ENCODE measurements around the gene SLC25A20.
"Not testable (repeated sequence)": the region's sequence is repeated elsewhere in the genome, so short reads cannot be mapped to it uniquely, and the experiment has no call there.

SLC25A20 gene

GRCh38 chr3:48837163-48837562 is 61.5 kb downstream of the SLC25A20 start:
- no peak for DNase-seq

DNA sequence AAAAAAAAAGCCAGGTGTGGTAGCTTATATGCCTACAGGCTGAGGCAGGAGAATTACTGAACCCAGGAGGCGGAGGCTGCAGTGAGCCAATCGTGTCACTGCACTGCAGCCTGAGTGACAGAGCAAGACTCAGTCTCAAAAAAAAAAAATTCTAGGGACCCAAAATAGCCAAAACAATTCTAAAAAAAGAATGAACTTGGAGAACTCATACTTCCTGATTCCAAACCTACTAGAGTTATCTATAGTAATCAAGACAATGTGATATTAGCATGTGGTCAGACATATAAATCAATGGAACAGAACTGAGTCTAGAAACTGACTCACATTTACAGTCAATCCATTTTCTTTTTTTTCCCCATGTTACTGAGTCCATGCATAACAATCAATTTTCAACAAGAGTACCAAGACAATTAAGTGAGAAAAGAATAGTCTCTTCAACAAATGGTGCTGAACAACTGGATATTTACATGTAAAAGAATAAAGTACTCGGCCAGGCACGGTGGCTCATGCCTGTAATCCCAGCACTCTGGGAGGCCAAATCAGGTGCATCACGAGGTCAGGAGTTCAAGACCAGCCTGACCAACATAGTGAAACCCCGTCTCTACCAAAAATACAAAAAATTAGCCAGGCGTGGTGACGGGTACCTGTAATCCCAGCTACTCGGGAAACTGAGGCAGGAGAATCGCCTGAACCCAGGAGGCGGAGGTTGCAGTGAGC is 62.9 kb downstream of the SLC25A20 start:
- no peak for DNase-seq

DNA sequence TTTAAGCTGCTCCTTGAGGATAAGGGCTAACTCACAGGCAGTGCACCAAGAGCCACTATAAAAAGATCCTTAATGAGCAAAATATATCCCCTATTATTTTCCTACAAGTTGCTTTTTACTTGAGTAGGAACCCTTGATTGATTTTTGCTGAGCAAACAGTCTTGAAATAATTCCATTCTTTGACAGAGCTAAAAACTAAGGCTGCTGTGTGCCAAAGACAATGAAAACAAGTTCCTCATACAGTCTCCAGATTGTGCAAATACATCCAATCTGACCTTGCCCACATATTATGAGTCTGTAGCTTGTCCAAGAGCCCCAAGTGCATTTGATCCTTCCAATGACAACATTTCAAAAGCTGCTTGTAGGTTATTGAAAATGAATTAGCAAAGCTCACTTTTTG is 66.0 kb downstream of the SLC25A20 start:
- no peak for DNase-seq

DNA sequence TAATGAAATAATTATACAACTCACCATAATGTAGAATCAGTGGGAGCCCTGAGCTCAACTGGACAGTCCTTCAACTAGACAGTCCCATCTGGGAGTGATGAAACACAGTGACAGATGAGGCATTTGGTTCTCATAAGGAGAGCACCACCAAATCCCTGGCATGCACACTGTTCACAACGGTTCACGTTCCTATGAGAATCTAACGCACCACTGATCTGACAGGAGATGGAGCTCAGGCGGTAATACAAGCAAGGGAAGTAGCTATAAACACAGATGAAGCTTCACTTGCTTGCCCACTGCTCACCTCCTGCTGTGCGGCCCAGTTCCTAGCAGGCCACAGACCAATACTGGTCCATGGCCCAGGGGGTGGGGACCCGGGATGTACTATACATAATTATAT is 68.0 kb downstream of the SLC25A20 start:
- DNase-seq = no peak

- DNase-seq = not testable (repeated sequence)
Observed at GRCh38 chr3:48829525-48829924, 69.2 kb downstream of the SLC25A20 start.

- DNase-seq = not testable (repeated sequence)
Observed at GRCh38 chr3:48827874-48828273, 70.8 kb downstream of the SLC25A20 start.

- DNase-seq = no peak
Observed at GRCh38 chr3:48826451-48826850, 72.2 kb downstream of the SLC25A20 start.

- DNase-seq = no peak
Observed at GRCh38 chr3:48820612-48821324, 77.9 kb downstream of the SLC25A20 start.

- DNase-seq = no peak
Observed at GRCh38 chr3:48819234-48820221, 79.2 kb downstream of the SLC25A20 start.

DNA sequence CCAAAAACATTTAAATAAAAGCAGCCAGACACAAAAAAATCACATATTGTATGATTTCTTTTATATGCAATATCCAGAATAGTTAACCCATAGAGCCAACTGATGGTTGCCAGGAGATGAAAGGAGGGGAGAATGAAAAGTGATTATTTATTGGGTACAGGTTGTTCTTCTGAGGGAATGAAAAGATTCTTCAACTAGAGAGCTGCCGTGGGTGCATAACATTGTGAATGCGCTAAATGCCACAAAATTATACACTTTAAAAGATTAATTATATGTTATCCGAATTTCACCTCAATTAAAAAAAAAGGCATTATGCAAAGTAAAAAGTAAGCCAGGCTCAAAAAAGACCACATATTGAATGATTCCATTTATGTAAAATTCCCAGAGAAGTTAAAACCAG is 87.2 kb downstream of the SLC25A20 start:
- DNase-seq = no peak
